HEK293 (cell line): Measurements from ENCODE around the gene SYNE2.

Experiments used
- CTCF ChIA-PET: fragments of 350-600 bp; formaldehyde crosslinking; extraction: SDS; loops from one replicate; lab custom pipeline; 2021; ENCODE audit warnings: antibody characterized with exemption; lab: Yijun Ruan, JAX
- POLR2A ChIA-PET: fragments of 300-600 bp; formaldehyde crosslinking; extraction: SDS; loops from one replicate; lab custom pipeline; 2020; ENCODE audit warnings: antibody characterized with exemption, inconsistent platforms; lab: Yijun Ruan, JAX
- H3K27ac ChIP-seq: fragments of 200-500 bp; sonication (Bioruptor generic); 2 replicates; pipeline ENCODE4 v1.5.1; 2014; ENCODE audit warnings: low read depth, low read length, control low read depth, inconsistent platforms; ENCODE audit errors: extremely low read depth
- H3K36me3 ChIP-seq, 2 experiments: fragments of 200-500 bp in 1 of 2; sonication (Bioruptor generic) in 1 of 2; 1 replicate in 1 of 2; 2 replicates in 1 of 2; pipeline ENCODE4 v1.5.1; 2014 to 2017; ENCODE audit warnings: inconsistent platforms in 2 of 2, low read length in 2 of 2; ENCODE audit not compliant: control insufficient read depth in 2 of 2, insufficient read depth in 1 of 2
- H3K4me1 ChIP-seq: fragments of 200-500 bp; sonication (Bioruptor generic); 2 replicates; pipeline ENCODE4 v1.5.1; 2014; ENCODE audit warnings: mild to moderate bottlenecking, low read length, inconsistent platforms; ENCODE audit not compliant: control insufficient read depth, insufficient read depth
- H3K4me3 ChIP-seq: 2 replicates; pipeline ENCODE4 v1.5.1; 2011; ENCODE audit warnings: low read depth, mild to moderate bottlenecking, control low read depth, low read length, moderate library complexity
- H3K9me3 ChIP-seq: fragments of 200-500 bp; sonication (Bioruptor generic); 2 replicates; pipeline ENCODE4 v1.5.1; 2014; ENCODE audit warnings: low read depth, low read length, inconsistent platforms; ENCODE audit not compliant: control insufficient read depth, insufficient read depth
- BCL6B ChIP-seq: fragments of 450-650 bp; formaldehyde crosslinking; IDR thresholded peaks from 2 replicates; pipeline ENCODE4 v1.5.1; 2017; ENCODE audit warnings: missing biosample characterization, missing genetic modification characterization
- CTCF ChIP-seq: fragments of 450-650 bp; formaldehyde crosslinking; IDR thresholded peaks from 2 replicates; pipeline ENCODE4 v1.5.1; 2016; ENCODE audit warnings: missing biosample characterization, missing genetic modification characterization
- KLF10 ChIP-seq: fragments of 450-650 bp; IDR thresholded peaks from 2 replicates; pipeline ENCODE4 v1.5.1; 2018; ENCODE audit warnings: missing biosample characterization, mild to moderate bottlenecking, missing genetic modification characterization
- REPIN1 ChIP-seq: fragments of 450-650 bp; formaldehyde crosslinking; IDR thresholded peaks from 2 replicates; pipeline ENCODE4 v1.5.1; 2017; ENCODE audit warnings: missing biosample characterization, missing genetic modification characterization, low read depth
- SCRT2 ChIP-seq: fragments of 450-650 bp; formaldehyde crosslinking; IDR thresholded peaks from 2 replicates; pipeline ENCODE4 v1.5.1; 2016; ENCODE audit warnings: missing biosample characterization, missing genetic modification characterization
- TRIM28 ChIP-seq: IDR thresholded peaks from 2 replicates; pipeline ENCODE4 v1.6.1; 2011; ENCODE audit warnings: low read length, control low read depth, borderline replicate concordance
- ZBTB1 ChIP-seq: fragments of 450-650 bp; formaldehyde crosslinking; IDR thresholded peaks from 2 replicates; pipeline ENCODE4 v1.5.1; 2016; ENCODE audit warnings: missing biosample characterization, missing genetic modification characterization
- ZBTB17 ChIP-seq: fragments of 450-650 bp; formaldehyde crosslinking; IDR thresholded peaks from 2 replicates; pipeline ENCODE4 v1.5.1; 2016; ENCODE audit warnings: missing biosample characterization, missing genetic modification characterization
- ZBTB20 ChIP-seq: fragments of 450-650 bp; formaldehyde crosslinking; IDR thresholded peaks from 2 replicates; pipeline ENCODE4 v1.5.1; 2016; ENCODE audit warnings: missing biosample characterization, missing genetic modification characterization
- ZEB2 ChIP-seq: fragments of 450-650 bp; formaldehyde crosslinking; IDR thresholded peaks from 2 replicates; pipeline ENCODE4 v1.5.1; 2016; ENCODE audit warnings: missing biosample characterization, missing genetic modification characterization
- ZFHX2 ChIP-seq: fragments of 450-650 bp; formaldehyde crosslinking; conservative IDR thresholded peaks from 2 replicates; pipeline ENCODE4 v1.5.1; 2016; ENCODE audit warnings: missing biosample characterization, missing genetic modification characterization
- ZFP3 ChIP-seq: fragments of 450-650 bp; formaldehyde crosslinking; IDR thresholded peaks from 2 replicates; pipeline ENCODE4 v1.5.1; 2016; ENCODE audit warnings: low read depth, missing biosample characterization, missing genetic modification characterization
- ZNF157 ChIP-seq: fragments of 450-650 bp; formaldehyde crosslinking; IDR thresholded peaks from 2 replicates; pipeline ENCODE4 v1.5.1; 2016; ENCODE audit warnings: missing biosample characterization, missing genetic modification characterization
- ZNF174 ChIP-seq: fragments of 450-650 bp; formaldehyde crosslinking; IDR thresholded peaks from 2 replicates; pipeline ENCODE4 v1.5.0; 2017; ENCODE audit warnings: missing biosample characterization, mild to moderate bottlenecking, missing genetic modification characterization
- ZNF202 ChIP-seq: fragments of 450-650 bp; formaldehyde crosslinking; IDR thresholded peaks from 2 replicates; pipeline ENCODE4 v1.5.1; 2016; ENCODE audit warnings: missing biosample characterization, missing genetic modification characterization, borderline replicate concordance
- ZNF335 ChIP-seq: fragments of 450-650 bp; formaldehyde crosslinking; conservative IDR thresholded peaks from 2 replicates; pipeline ENCODE4 v1.5.1; 2016; ENCODE audit warnings: missing biosample characterization, missing genetic modification characterization
- ZNF341 ChIP-seq: fragments of 450-650 bp; formaldehyde crosslinking; IDR thresholded peaks from 2 replicates; pipeline ENCODE4; 2016; ENCODE audit warnings: low read depth, missing biosample characterization, missing genetic modification characterization
- ZNF350 ChIP-seq: fragments of 450-650 bp; formaldehyde crosslinking; IDR thresholded peaks from 2 replicates; pipeline ENCODE4 v1.5.0; 2017; ENCODE audit warnings: missing biosample characterization, mild to moderate bottlenecking, missing genetic modification characterization
- ZNF354C ChIP-seq: fragments of 450-650 bp; formaldehyde crosslinking; IDR thresholded peaks from 2 replicates; pipeline ENCODE4 v1.5.1; 2016; ENCODE audit warnings: missing biosample characterization, missing genetic modification characterization, low read depth, borderline replicate concordance
- ZNF391 ChIP-seq: fragments of 450-650 bp; formaldehyde crosslinking; IDR thresholded peaks from 2 replicates; pipeline ENCODE4 v1.5.1; 2016; ENCODE audit warnings: low read depth, missing biosample characterization, missing genetic modification characterization, borderline replicate concordance
- ZNF394 ChIP-seq: fragments of 450-650 bp; formaldehyde crosslinking; IDR thresholded peaks from 2 replicates; pipeline ENCODE4 v1.5.1; 2016; ENCODE audit warnings: missing biosample characterization, missing genetic modification characterization, mild to moderate bottlenecking, moderate library complexity, borderline replicate concordance
- ZNF600 ChIP-seq: fragments of 450-650 bp; formaldehyde crosslinking; IDR thresholded peaks from 2 replicates; pipeline ENCODE4 v1.5.1; 2016; ENCODE audit warnings: missing biosample characterization, missing genetic modification characterization
- ZNF660 ChIP-seq: fragments of 450-650 bp; IDR thresholded peaks from 2 replicates; pipeline ENCODE4 v1.5.1; 2018; ENCODE audit warnings: missing biosample characterization, mild to moderate bottlenecking, missing genetic modification characterization
- ZNF747 ChIP-seq: fragments of 450-650 bp; formaldehyde crosslinking; IDR thresholded peaks from 2 replicates; pipeline ENCODE4 v1.5.1; 2016; ENCODE audit warnings: missing biosample characterization, missing genetic modification characterization
- ZNF768 ChIP-seq: fragments of 450-650 bp; formaldehyde crosslinking; IDR thresholded peaks from 2 replicates; pipeline ENCODE4 v1.5.1; 2018; ENCODE audit warnings: missing biosample characterization, mild to moderate bottlenecking, missing genetic modification characterization
- ZXDB ChIP-seq: fragments of 450-650 bp; formaldehyde crosslinking; IDR thresholded peaks from 2 replicates; pipeline ENCODE4 v1.5.1; 2016; ENCODE audit warnings: missing biosample characterization, missing genetic modification characterization
- TF ChIP-seq, protein P1 (sequence below): fragments of 450-650 bp; formaldehyde crosslinking; IDR thresholded peaks from 2 replicates; pipeline ENCODE4 v1.5.1; 2016; ENCODE audit warnings: missing biosample characterization, missing genetic modification characterization
- TF ChIP-seq, protein P2 (sequence below): fragments of 450-650 bp; formaldehyde crosslinking; IDR thresholded peaks from 2 replicates; pipeline ENCODE4 v1.5.1; 2016; ENCODE audit warnings: missing biosample characterization, missing genetic modification characterization

The SYNE2 gene

DNA sequence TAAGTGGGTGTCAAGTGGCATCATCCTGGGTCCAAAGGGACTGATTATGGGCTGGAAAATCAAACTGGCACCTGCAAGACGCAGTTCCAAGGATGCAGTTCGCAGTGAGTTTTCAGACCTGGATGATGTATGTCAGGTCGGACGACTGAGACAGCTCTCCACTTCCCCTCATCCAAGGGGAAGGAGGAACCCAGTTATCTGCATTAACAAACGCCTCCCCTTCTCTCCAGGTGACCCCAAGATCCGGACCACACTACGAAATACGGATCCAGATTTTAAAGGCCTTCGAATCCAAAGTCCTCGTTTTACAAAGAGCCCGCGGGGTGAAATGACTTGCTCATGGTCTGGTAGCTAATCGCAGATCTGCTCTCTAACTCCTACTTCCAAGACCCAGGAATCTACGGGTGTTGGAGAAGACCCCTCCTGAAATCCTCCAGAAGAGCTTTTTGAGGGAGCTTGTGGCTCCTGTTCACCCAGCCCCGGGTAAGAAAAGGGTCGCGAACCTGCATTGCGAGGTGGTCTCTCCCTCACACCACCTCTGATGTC, 460 bp upstream of the SYNE2 start:
- CTCF ChIA-PET, result interaction anchor here (0.7 to 0.9 kb wide), 2 partner anchors 35 to 451 kb away, joined by 3 read pairs; no protein-coding TSS in a partner anchor
- Histone ChIP-seq H3K4me3 (peak overlapping the region; percentile 53), H3K36me3 (no peaks in the 10 kb centered on the region; a peak in 1 of 3 replicates), H3K27ac (peak overlapping the region; percentile 90), H3K4me1 (peaks cover 15% of the 10 kb centered on the region), H3K9me3 (no peaks in the 10 kb centered on the region)
- POLR2A ChIA-PET, result no interaction called here
- TF ChIP-seq ZNF174 (no peak), ZNF391 (tag by site-specific recombination) (no peak), KLF10 (tag by site-specific recombination) (0 out of 2 replicates have a peak, but pooled peaks have one; percentile 12), ZBTB17 (peak; percentile 64), ZBTB20 (tag by site-specific recombination) (peak; percentile 82), ZNF747 (tag by site-specific recombination) (no peak), ZNF600 (tag by site-specific recombination) (peak; percentile 51; the same call in 1 of the 2 replicates), ZFP3 (tag by site-specific recombination) (no peak), ZXDB (tag by site-specific recombination) (0 out of 2 replicates have a peak, but pooled peaks have one; percentile 26), ZNF335 (tag by site-specific recombination) (peak; percentile 63), ZNF341 (peak; percentile 21; the same call in 1 of the 2 replicates), ZFHX2 (tag by site-specific recombination) (no peak)
- TF ChIP-seq, protein P1, sequence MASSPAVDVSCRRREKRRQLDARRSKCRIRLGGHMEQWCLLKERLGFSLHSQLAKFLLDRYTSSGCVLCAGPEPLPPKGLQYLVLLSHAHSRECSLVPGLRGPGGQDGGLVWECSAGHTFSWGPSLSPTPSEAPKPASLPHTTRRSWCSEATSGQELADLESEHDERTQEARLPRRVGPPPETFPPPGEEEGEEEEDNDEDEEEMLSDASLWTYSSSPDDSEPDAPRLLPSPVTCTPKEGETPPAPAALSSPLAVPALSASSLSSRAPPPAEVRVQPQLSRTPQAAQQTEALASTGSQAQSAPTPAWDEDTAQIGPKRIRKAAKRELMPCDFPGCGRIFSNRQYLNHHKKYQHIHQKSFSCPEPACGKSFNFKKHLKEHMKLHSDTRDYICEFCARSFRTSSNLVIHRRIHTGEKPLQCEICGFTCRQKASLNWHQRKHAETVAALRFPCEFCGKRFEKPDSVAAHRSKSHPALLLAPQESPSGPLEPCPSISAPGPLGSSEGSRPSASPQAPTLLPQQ (tag by site-specific recombination), result 0 out of 2 replicates have a peak, but pooled peaks have one; percentile 27
- TF ChIP-seq, protein P2, sequence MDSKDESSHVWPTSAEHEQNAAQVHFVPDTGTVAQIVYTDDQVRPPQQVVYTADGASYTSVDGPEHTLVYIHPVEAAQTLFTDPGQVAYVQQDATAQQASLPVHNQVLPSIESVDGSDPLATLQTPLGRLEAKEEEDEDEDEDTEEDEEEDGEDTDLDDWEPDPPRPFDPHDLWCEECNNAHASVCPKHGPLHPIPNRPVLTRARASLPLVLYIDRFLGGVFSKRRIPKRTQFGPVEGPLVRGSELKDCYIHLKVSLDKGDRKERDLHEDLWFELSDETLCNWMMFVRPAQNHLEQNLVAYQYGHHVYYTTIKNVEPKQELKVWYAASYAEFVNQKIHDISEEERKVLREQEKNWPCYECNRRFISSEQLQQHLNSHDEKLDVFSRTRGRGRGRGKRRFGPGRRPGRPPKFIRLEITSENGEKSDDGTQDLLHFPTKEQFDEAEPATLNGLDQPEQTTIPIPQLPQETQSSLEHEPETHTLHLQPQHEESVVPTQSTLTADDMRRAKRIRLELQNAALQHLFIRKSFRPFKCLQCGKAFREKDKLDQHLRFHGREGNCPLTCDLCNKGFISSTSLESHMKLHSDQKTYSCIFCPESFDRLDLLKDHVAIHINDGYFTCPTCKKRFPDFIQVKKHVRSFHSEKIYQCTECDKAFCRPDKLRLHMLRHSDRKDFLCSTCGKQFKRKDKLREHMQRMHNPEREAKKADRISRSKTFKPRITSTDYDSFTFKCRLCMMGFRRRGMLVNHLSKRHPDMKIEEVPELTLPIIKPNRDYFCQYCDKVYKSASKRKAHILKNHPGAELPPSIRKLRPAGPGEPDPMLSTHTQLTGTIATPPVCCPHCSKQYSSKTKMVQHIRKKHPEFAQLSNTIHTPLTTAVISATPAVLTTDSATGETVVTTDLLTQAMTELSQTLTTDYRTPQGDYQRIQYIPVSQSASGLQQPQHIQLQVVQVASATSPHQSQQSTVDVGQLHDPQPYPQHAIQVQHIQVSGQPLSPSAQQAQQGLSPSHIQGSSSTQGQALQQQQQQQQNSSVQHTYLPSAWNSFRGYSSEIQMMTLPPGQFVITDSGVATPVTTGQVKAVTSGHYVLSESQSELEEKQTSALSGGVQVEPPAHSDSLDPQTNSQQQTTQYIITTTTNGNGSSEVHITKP (tag by site-specific recombination), result peak; percentile 75

GRCh38 chr14:63853831-63854293, 1.1 kb downstream of the SYNE2 start:
- H3K9me3 ChIP-seq, result no peaks in the 10 kb centered on the region
- peak overlapping the region; percentile 90 for H3K27ac ChIP-seq
- ChIA-PET CTCF (interaction anchor here (0.7 kb wide), 2 partner anchors 10 to 583 kb away, joined by 3 read pairs; no protein-coding TSS in a partner anchor), POLR2A (interaction anchor here (0.7 to 1.2 kb wide), 3 partner anchors 10 to 375 kb away, joined by 4 to 5 read pairs (median 4); no protein-coding TSS in a partner anchor)
- H3K36me3 ChIP-seq, result no peaks in the 10 kb centered on the region
- H3K4me3 ChIP-seq, result peak overlapping the region; percentile 53
- H3K4me1 ChIP-seq, result peaks cover 15% of the 10 kb centered on the region
- TF ChIP-seq ZNF202 (tag by site-specific recombination) (no peak), ZNF157 (tag by site-specific recombination) (no peak), ZBTB1 (tag by site-specific recombination) (no peak), ZNF660 (tag by site-specific recombination) (no peak), REPIN1 (tag by site-specific recombination) (no peak), BCL6B (tag by site-specific recombination) (no peak), ZNF354C (no peak), CTCF (tag by site-specific recombination) (no peak), ZNF350 (tag by site-specific recombination) (no peak), ZNF768 (no peak), SCRT2 (tag by site-specific recombination) (no peak), TRIM28 (no peak), ZNF394 (no peak), ZEB2 (tag by site-specific recombination) (peak; percentile 68)
